Endodermal cell (in vitro differentiated cells): ENCODE data around the gene SAMD10. TPM values are rescaled to one million over a fixed set of nuclear protein-coding genes. Genes with fewer than 3 reads are reported as not detected.

ENCODE experiments used
- DNase-seq: peaks from one replicate; pipeline ENCODE4 v3.0.0-alpha.2; 2017
- H3K27ac ChIP-seq: 2 replicates; pipeline ENCODE4 v1.5.1; 2013; ENCODE audit warnings: mild to moderate bottlenecking, low read depth, low read length, moderate library complexity
- H3K27me3 ChIP-seq: 2 replicates; pipeline ENCODE4 v1.6.1; 2013; ENCODE audit warnings: mild to moderate bottlenecking, low read length, moderate library complexity; ENCODE audit not compliant: insufficient read depth, control insufficient read depth, poor library complexity, severe bottlenecking
- H3K36me3 ChIP-seq: 2 replicates; pipeline ENCODE4 v1.7.0; 2013; ENCODE audit warnings: mild to moderate bottlenecking, low read length, moderate library complexity; ENCODE audit not compliant: control insufficient read depth, insufficient read depth
- H3K4me1 ChIP-seq: one replicate; pipeline ENCODE4 v1.7.0; 2013; ENCODE audit warnings: low read length; ENCODE audit not compliant: control insufficient read depth, insufficient read depth
- H3K4me3 ChIP-seq: 2 replicates; pipeline ENCODE4 v1.5.1; 2013; ENCODE audit warnings: mild to moderate bottlenecking, low read length, moderate library complexity
- H3K9ac ChIP-seq: 2 replicates; pipeline ENCODE4 v1.6.1; 2013; ENCODE audit warnings: mild to moderate bottlenecking, low read length, moderate library complexity; ENCODE audit not compliant: poor library complexity, severe bottlenecking; ENCODE audit errors: extremely low read depth
- H3K9me3 ChIP-seq: 2 replicates; pipeline ENCODE4 v1.6.1; 2013; ENCODE audit warnings: mild to moderate bottlenecking, low read length, moderate library complexity; ENCODE audit not compliant: control insufficient read depth
- H3K27ac Mint-ChIP-seq: 2 replicates; pipeline ENCODE4 v1.8.0; 2020; ENCODE audit warnings: mixed read lengths
- H3K27me3 Mint-ChIP-seq: 2 replicates; pipeline ENCODE4 v1.8.0; 2021; ENCODE audit warnings: mild to moderate bottlenecking, mixed read lengths; ENCODE audit not compliant: insufficient read depth
- H3K36me3 Mint-ChIP-seq: 2 replicates; pipeline ENCODE4 v1.8.0; 2020; ENCODE audit warnings: low read depth, mixed read lengths
- H3K4me1 Mint-ChIP-seq: 2 replicates; pipeline ENCODE4 v1.8.0; 2020; ENCODE audit warnings: mixed read lengths
- H3K4me3 Mint-ChIP-seq: 2 replicates; pipeline ENCODE4 v1.8.0; 2020; ENCODE audit warnings: mild to moderate bottlenecking, moderate library complexity, mixed read lengths
- H3K9me3 Mint-ChIP-seq: 2 replicates; pipeline ENCODE4 v1.8.0; 2020; ENCODE audit warnings: mild to moderate bottlenecking, mixed read lengths
- CTCF ChIP-seq: fragments of 200-600 bp; sonication (generic); conservative IDR thresholded peaks from 2 replicates; pipeline ENCODE4 v1.5.0; 2021; ENCODE audit warnings: antibody characterized with exemption, mild to moderate bottlenecking
- WGBS, 2 experiments: methylation state at CpG; one replicate each; pipeline versions ENCODE4 v1.1.5 to v1.1.7; 2013; ENCODE audit warnings: missing lambda C conversion rate in 2 of 2, mixed read lengths in 1 of 2; ENCODE audit not compliant: insufficient coverage in 1 of 2, insufficient read length in 1 of 2; 5-methylcytosine and 5-hydroxymethylcytosine counted together
- total RNA-seq, 2 donors: library from RNA; stranded (reverse); fragmentation: NEBNext Ultra II Directional in 1 of 2; extraction: Animal tissue kit (Norgen Biotek cat#: 25700) in 1 of 2; gene quantifications; 2 replicates in 1 of 2; 3 replicates in 1 of 2; pipeline ENCODE4 v1.2.1, GENCODE V29; 2021

The SAMD10 gene
- total RNA-seq, 2 donors from 2014 or later, result 5.6 to 6.0 TPM

- Histone ChIP-seq H3K9ac (peak within 1 kb of the TSS; percentile 72), H3K27ac (peak within 1 kb of the TSS; percentile 63), H3K4me3 (peak within 1 kb of the TSS; percentile 82), H3K9me3 (no peaks in the 10 kb centered on the region), H3K27me3 (no peaks in the 10 kb centered on the region), H3K4me1 (peaks cover 18% of the 10 kb centered on the region), H3K36me3 (peaks cover 6% of the 10 kb centered on the region)
- 0 to 1% methylated on average over 33 to 105 of the region's 105 CpGs for WGBS, 2 experiments
- DNase-seq, result peak; percentile 91
- Mint-ChIP-seq H3K36me3 (peaks cover 7% of the 10 kb centered on the region), H3K27ac (peak within 1 kb of the TSS; percentile 83), H3K27me3 (no peaks in the 10 kb centered on the region), H3K4me1 (peaks cover 29% of the 10 kb centered on the region), H3K9me3 (no peaks in the 10 kb centered on the region), H3K4me3 (peak within 1 kb of the TSS; percentile 71)
- TF ChIP-seq CTCF, result no peak
Observed at GRCh38 chr20:63955827-63956663, 23.4 kb downstream of the SAMD10 start, which contains the start of gene UCKL1. Gene UCKL1, minus strand, starts transcription at chr20:63956416. Its CDS starts 44 bp downstream, at chr20:63956372.

- no peak overlapping the region for H3K27ac Mint-ChIP-seq
Observed at GRCh38 chr20:63955281-63955826, 24.1 kb downstream of the SAMD10 start.

More at GRCh38 chr20:63955281-63955826, 24.1 kb downstream of the SAMD10 start:
- H3K36me3 Mint-ChIP-seq, result peaks cover 7% of the 10 kb centered on the region
- Histone ChIP-seq H3K27me3 (no peaks in the 10 kb centered on the region), H3K9me3 (no peaks in the 10 kb centered on the region), H3K27ac (no peak overlapping the region), H3K36me3 (peaks cover 6% of the 10 kb centered on the region), H3K4me1 (peaks cover 19% of the 10 kb centered on the region), H3K9ac (peak overlapping the region; percentile 72), H3K4me3 (peak overlapping the region; percentile 82)
- H3K9me3 Mint-ChIP-seq, result no peaks in the 10 kb centered on the region
- 6 to 7% methylated on average over 13 to 31 of the region's 31 CpGs for WGBS, 2 experiments
- DNase-seq, result peak; percentile 72
- no peaks in the 10 kb centered on the region for H3K27me3 Mint-ChIP-seq
- H3K4me3 Mint-ChIP-seq, result peak overlapping the region; percentile 71
- peak; percentile 55 for TF ChIP-seq CTCF
- H3K4me1 Mint-ChIP-seq, result peaks cover 29% of the 10 kb centered on the region
